K562 (cell line): ENCODE measurements around the gene TNPO2. TPM values are rescaled to one million over a fixed set of nuclear protein-coding genes. Genes with fewer than 3 reads are reported as not detected.
A peak's percentile ranks its signal among the peaks of the same experiment; 100 is the strongest.

Experiments
- ATAC-seq: fragments of 200-7000 bp; cut with Tn5 transposase; 3 replicates; pipeline ENCODE4 v1.9.1; 2020; ENCODE audit warnings: moderate library complexity
- BruUV-seq: library from RNA; stranded (reverse); fragments of 400-500 nt; replicated peaks from 2 replicates; lab custom pipeline; 2021; lab: Mats Ljungman, UMichigan
- CTCF ChIA-PET: fragments of 300-600 bp; formaldehyde crosslinking; extraction: SDS; loops from one replicate; lab custom pipeline; 2021; ENCODE audit warnings: low intra/inter-chr PET ratio; lab: Yijun Ruan, JAX
- POLR2A ChIA-PET: fragments of 300-600, 350-650 bp; sonication (Branson Sonifier 250); formaldehyde crosslinking; extraction: SDS; loops from one replicate; lab custom pipeline; 2021; ENCODE audit warnings: antibody characterized with exemption, inconsistent platforms; lab: Yijun Ruan, JAX
- DNase-seq, 4 experiments: peaks; one replicate each; pipeline versions ENCODE4 v3.0.0 to v3.0.0-alpha.2; 2011 to 2018; ENCODE audit warnings: low spot score in 3 of 4, mixed read lengths in 3 of 4; ENCODE audit errors: extremely low read depth in 1 of 4
- FAIRE-seq: peaks from 2 replicates; lab custom pipeline; 2011; peaks lifted over from hg19 to GRCh38; lab: Jason Lieb, UNC
- H2AFZ ChIP-seq: 2 replicates; pipeline ENCODE4 v1.6.0; 2011; ENCODE audit warnings: low read depth, low read length, control low read depth, inconsistent platforms
- H3K27ac ChIP-seq: fragments of 200-600 bp; 3 replicates; pipeline ENCODE4 v1.8.0; 2011; ENCODE audit warnings: low read depth, mild to moderate bottlenecking, control low read depth, inconsistent platforms, low read length, moderate library complexity, mixed read lengths; ENCODE audit errors: extremely low read depth
- H3K27me3 ChIP-seq, 2 experiments: fragments of 300-600 bp in 1 of 2; 2 replicates in 1 of 2; 3 replicates in 1 of 2; pipeline versions ENCODE4 v1.6.0 to v1.8.0; 2011; ENCODE audit warnings: inconsistent platforms in 2 of 2, low read length in 2 of 2, mild to moderate bottlenecking in 1 of 2, mixed read lengths in 1 of 2, moderate library complexity in 1 of 2; ENCODE audit not compliant: control insufficient read depth in 2 of 2, insufficient read depth in 2 of 2
- H3K36me3 ChIP-seq: fragments of 300-600 bp; 3 replicates; pipeline ENCODE4 v1.8.0; 2011; ENCODE audit warnings: mild to moderate bottlenecking, low read length, inconsistent platforms; ENCODE audit not compliant: control insufficient read depth, insufficient read depth
- H3K4me1 ChIP-seq, 2 experiments: fragments of 200-600 bp in 1 of 2; replicated peaks in 1 of 2; 2 replicates in 1 of 2; 3 replicates in 1 of 2; pipeline versions ENCODE4 v1.5.1 to v1.8.0; 2011; ENCODE audit warnings: inconsistent platforms in 2 of 2, low read length in 2 of 2, mild to moderate bottlenecking in 1 of 2, mixed read lengths in 1 of 2, moderate library complexity in 1 of 2; ENCODE audit not compliant: control insufficient read depth in 2 of 2, insufficient read depth in 2 of 2
- H3K4me2 ChIP-seq: 2 replicates; pipeline ENCODE4 v1.6.1; 2011; ENCODE audit warnings: low read length, control low read depth, inconsistent platforms, mixed read lengths; ENCODE audit not compliant: insufficient read depth
- H3K4me3 ChIP-seq: fragments of 200-600 bp; sonication (generic), shearing (Covaris generic); 2 replicates; pipeline ENCODE4 v1.5.1; 2016; ENCODE audit warnings: control low read depth, inconsistent platforms
- H3K79me2 ChIP-seq: fragments of 200-600 bp; 3 replicates; pipeline ENCODE4 v1.8.0; 2011; ENCODE audit warnings: low read length, inconsistent platforms; ENCODE audit not compliant: control insufficient read depth, insufficient read depth
- H3K9ac ChIP-seq, 2 experiments: 2 replicates each; pipeline versions ENCODE4 v1.6.0 to v1.6.1; 2011; ENCODE audit warnings: low read depth in 2 of 2, low read length in 2 of 2, control low read depth in 1 of 2, inconsistent platforms in 1 of 2, mild to moderate bottlenecking in 1 of 2, mixed read lengths in 1 of 2; ENCODE audit not compliant: insufficient read depth in 1 of 2
- H3K9me1 ChIP-seq: one replicate; pipeline ENCODE4 v1.6.0; 2011; ENCODE audit warnings: inconsistent platforms, mild to moderate bottlenecking, low read length, moderate library complexity; ENCODE audit not compliant: control insufficient read depth, insufficient read depth
- H3K9me3 ChIP-seq: replicated peaks from 2 replicates; pipeline ENCODE4 v1.5.1; 2011; ENCODE audit warnings: low read depth, low read length, inconsistent platforms; ENCODE audit not compliant: control insufficient read depth, insufficient read depth
- H4K20me1 ChIP-seq: replicated peaks from 2 replicates; pipeline ENCODE4 v1.6.1; 2011; ENCODE audit warnings: low read length, inconsistent platforms, mixed read lengths; ENCODE audit not compliant: control insufficient read depth, insufficient read depth
- FOSL1 ChIP-seq: fragments of 200-800 bp; sonication (Bioruptor generic); conservative IDR thresholded peaks from 2 replicates; pipeline ENCODE4 v1.6.1; 2016; ENCODE audit warnings: missing genetic modification characterization, missing compliant biosample characterization
- MEF2D ChIP-seq: conservative IDR thresholded peaks from 2 replicates; pipeline ENCODE4 v1.6.1; 2016; ENCODE audit warnings: low read depth, missing genetic modification characterization, missing compliant biosample characterization
- MEIS2 ChIP-seq: fragments of 450-650 bp; IDR thresholded peaks from 2 replicates; pipeline ENCODE4 v1.6.1; 2014; ENCODE audit warnings: mild to moderate bottlenecking; ENCODE audit not compliant: partially characterized antibody
- MTA1 ChIP-seq: fragments of 450-650 bp; IDR thresholded peaks from 2 replicates; pipeline ENCODE4 v1.6.1; 2017; ENCODE audit warnings: borderline replicate concordance
- RBBP5 ChIP-seq: fragments of 200-600 bp; sonication (generic); IDR thresholded peaks from 2 replicates; pipeline ENCODE4 v1.6.1; 2012; ENCODE audit warnings: borderline replicate concordance, mild to moderate bottlenecking, low read length, control low read depth, inconsistent platforms; ENCODE audit not compliant: insufficient read depth, poor library complexity, severe bottlenecking
- ZFX ChIP-seq: sonication (generic); formaldehyde crosslinking; IDR thresholded peaks from 2 replicates; pipeline ENCODE4 v1.8.0; 2022; ENCODE audit warnings: mild to moderate bottlenecking, missing genetic modification reagents, moderate library complexity
- WGBS: fragments of 100-300 bp; shearing (Covaris generic); methylation state at CpG from one replicate; pipeline ENCODE4 v1.1.6; 2016; ENCODE audit warnings: low coverage, mixed read lengths; ENCODE audit not compliant: insufficient coverage; ENCODE audit errors: missing lambda C conversion rate; 5-methylcytosine and 5-hydroxymethylcytosine counted together
- in situ Hi-C: fragments of 300-500 bp; cut with MboI; formaldehyde crosslinking; loops from 4 replicates; pipeline ENCODE4 v1.15.0; 2018; ENCODE audit warnings: inconsistent platforms, mixed read lengths
- intact Hi-C: fragments of 100-400 bp; cut with micrococcal nuclease; formaldehyde crosslinking; loops from 2 replicates; pipeline ENCODE4 v1.14.2; 2022
- polyA plus RNA-seq, 8 experiments: library from polyadenylated mRNA; depleted of rRNA in 4 of 8; stranded (reverse) in 5 of 8; unstranded in 3 of 8; fragments of >200 nt; fragmentation: Nextera tagmentation in 2 of 8; fragmentation: Illumina TruSeq in 1 of 8; extraction: Ambion mirVana in 2 of 8; extraction: Trizol in 1 of 8; gene quantifications; 2 replicates each; pipeline versions ENCODE4 v1.2.1 to v1.2.3, GENCODE V29; 2011 to 2014; ENCODE audit warnings: inconsistent platforms in 1 of 8, missing spikeins in 1 of 8
- total RNA-seq, 7 experiments: library from RNA; depleted of rRNA in 6 of 7; stranded (reverse); fragments of >200 nt in 6 of 7; fragmentation: Illumina TruSeq in 2 of 7; extraction: Trizol in 2 of 7; gene quantifications; 2 replicates each; pipeline versions ENCODE4 v1.2.1 to v1.2.3, GENCODE V29; 2011 to 2021; ENCODE audit warnings: low replicate concordance in 1 of 7
- TF ChIP-seq, protein P1 (sequence below): sonication (generic); formaldehyde crosslinking; IDR thresholded peaks from 2 replicates; pipeline ENCODE4 v1.8.0; 2022; ENCODE audit warnings: mild to moderate bottlenecking, missing genetic modification reagents, borderline replicate concordance

Gene TNPO2
- total and polyA plus RNA-seq, 9 of the 15 experiments (the other 6 are each of a cell fraction or from before 2014, with no cell fraction given), result 6.0 to 126 (median 53.8) TPM

DNA sequence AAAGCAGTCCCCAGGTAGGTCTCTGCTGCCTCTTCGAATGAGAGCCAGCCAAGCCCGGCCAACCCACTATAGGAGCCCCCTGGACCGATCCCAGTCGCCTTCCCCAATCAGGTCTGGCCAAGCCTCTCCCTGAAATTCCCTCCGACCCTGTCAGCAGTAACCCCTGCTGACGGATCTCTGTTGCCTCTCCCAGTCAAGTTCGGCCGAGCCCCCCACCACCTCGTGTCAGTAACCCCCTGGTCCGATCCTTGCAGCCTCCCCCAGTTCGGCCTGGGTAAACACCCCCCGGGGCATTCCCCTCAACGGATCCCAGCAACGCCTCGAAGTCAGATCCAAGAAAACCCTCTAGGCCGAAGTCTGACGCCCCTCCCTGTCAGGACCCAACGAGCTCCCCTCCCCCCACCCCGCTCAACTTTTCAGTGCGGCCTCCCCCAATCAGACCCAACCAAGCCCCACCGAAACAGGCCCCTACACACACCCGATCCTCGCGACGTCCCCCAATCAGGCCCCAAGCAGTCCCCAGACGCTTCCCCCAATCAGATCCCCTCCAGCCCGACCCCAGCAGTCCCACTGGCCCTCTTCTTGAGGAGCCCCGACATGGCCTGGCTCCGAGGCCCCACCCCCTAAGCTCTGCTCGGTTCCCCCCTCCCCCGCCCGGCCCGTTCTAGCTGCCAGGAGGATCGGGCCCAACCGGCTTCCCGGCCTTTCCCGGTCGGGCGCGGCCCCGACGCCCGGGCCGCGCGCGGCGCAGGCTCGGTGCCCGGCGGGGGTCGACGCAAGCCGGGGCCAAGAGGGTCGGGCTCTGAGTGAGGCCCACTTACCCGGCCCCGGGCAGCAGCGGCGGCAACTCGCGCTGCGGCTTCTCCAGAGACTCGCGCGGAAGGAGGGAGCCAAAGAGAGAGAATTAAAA, 1.8 kb downstream of the TNPO2 start:
- Histone ChIP-seq H3K9me1 (peaks cover 3% of the 10 kb centered on the region), H4K20me1 (peaks cover 17% of the 10 kb centered on the region; the same call in 1 of the 2 replicates), H3K36me3 (peaks cover 38% of the 10 kb centered on the region), H2AFZ (no peak overlapping the region), H3K4me1 (peaks cover 10 to 47% of the 10 kb centered on the region in 2 experiments; a peak in 3 of 5 replicates), H3K27me3 (no peaks in the 10 kb centered on the region), H3K4me2 (peak overlapping the region; percentile 92), H3K9ac (peak overlapping the region; percentile 89 to 99), H3K27ac (peak overlapping the region; percentile 87), H3K79me2 (peaks cover 71% of the 10 kb centered on the region), H3K9me3 (no peaks in the 10 kb centered on the region), H3K4me3 (peak overlapping the region; percentile 82)
- no peak for FAIRE-seq
- intact Hi-C loops, result no loop called here
- in situ Hi-C loops, result no loop called here
- ChIA-PET POLR2A (interaction anchor here (0.5 to 4.4 kb wide), 12 partner anchors 11 to 1362 kb away, joined by 3 to 50 read pairs (median 4); partner anchors contain the start of genes DHPS, GCDH, GET3 and JUNB), CTCF (no interaction called here)
- DNase-seq, result peak; percentile 83 to 90 (median 88)
- WGBS, result under 1% methylated on average over 46 of the region's 65 CpGs
- no TSS peak for BruUV-seq
- ATAC-seq, result peak; percentile 74
- TF ChIP-seq, protein P1, sequence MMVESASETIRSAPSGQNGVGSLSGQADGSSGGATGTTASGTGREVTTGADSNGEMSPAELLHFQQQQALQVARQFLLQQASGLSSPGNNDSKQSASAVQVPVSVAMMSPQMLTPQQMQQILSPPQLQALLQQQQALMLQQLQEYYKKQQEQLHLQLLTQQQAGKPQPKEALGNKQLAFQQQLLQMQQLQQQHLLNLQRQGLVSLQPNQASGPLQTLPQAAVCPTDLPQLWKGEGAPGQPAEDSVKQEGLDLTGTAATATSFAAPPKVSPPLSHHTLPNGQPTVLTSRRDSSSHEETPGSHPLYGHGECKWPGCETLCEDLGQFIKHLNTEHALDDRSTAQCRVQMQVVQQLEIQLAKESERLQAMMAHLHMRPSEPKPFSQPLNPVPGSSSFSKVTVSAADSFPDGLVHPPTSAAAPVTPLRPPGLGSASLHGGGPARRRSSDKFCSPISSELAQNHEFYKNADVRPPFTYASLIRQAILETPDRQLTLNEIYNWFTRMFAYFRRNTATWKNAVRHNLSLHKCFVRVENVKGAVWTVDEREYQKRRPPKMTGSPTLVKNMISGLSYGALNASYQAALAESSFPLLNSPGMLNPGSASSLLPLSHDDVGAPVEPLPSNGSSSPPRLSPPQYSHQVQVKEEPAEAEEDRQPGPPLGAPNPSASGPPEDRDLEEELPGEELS (CRISPR knock-in tag), result 0 out of 2 replicates have a peak, but pooled peaks have one; percentile 26
- TF ChIP-seq RBBP5, result peak; percentile 66
- peak; percentile 29; the same call in 1 of the 2 replicates for TF ChIP-seq ZFX (CRISPR knock-in tag)
- TF ChIP-seq FOSL1, result 0 out of 2 replicates have a peak, but pooled peaks have one; percentile 28
- TF ChIP-seq MEF2D, result no peak
- no peak for TF ChIP-seq MTA1
- TF ChIP-seq MEIS2, result no peak
